ENCODE measurements around the gene SERPINE1. TPM values are rescaled to one million over a fixed set of nuclear protein-coding genes. Genes with fewer than 3 reads are reported as not detected.

The SERPINE1 gene
- total RNA-seq, 2 experiments from 2014 or later, result 0.29 to 1.2 TPM

DNA sequence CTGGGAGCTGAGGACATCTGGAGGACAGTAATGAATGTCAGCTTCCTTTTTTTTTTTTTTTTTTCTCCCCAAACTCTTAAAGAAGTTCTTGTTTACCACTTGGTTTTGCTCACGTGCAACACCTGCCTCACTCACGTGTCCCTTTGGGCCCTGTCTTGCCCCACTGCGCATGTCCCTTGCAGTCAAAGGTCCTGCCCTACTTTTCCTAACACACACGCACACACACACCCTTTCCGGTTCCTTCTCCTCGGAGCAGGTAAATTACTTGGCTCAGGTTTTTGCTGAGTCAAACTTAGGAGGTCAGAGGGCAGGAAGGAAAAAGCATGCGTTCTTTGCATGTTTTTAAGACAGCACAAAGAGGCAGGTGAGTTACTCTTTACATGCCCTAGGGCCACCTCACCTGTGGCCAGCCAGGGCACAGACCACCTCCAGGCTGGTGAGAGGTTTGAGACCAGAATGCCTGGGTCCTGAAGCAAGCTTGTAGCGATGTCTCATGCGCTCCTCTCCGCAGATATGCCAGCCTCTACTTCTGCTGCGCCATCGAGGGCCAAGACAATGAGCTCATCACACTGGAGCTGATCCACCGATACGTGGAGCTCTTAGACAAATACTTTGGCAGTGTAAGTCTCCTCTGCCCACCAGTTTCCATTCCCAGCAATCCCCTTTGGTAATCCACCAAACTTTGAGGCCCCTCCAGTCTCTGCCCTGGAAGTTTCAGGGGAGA is 30.1 kb downstream of the SERPINE1 start:
- Mint-ChIP-seq H3K27ac (no peak overlapping the region), H3K4me1 (peaks cover 9% of the 10 kb centered on the region), H3K4me3 (no peak overlapping the region), H3K27me3 (peaks cover 10% of the 10 kb centered on the region), H3K9me3 (ENCODE audit: low read depth) (no peaks in the 10 kb centered on the region), H3K36me3 (peaks cover 10% of the 10 kb centered on the region)
- CTCF ChIA-PET, result interaction anchor here (0.6 to 9.1 kb wide), 9 partner anchors 9 to 328 kb away, joined by 3 to 90 read pairs (median 4); partner anchors contain the start of gene VGF
- ATAC-seq, result no peak
- DNase-seq, result no peak

DNA sequence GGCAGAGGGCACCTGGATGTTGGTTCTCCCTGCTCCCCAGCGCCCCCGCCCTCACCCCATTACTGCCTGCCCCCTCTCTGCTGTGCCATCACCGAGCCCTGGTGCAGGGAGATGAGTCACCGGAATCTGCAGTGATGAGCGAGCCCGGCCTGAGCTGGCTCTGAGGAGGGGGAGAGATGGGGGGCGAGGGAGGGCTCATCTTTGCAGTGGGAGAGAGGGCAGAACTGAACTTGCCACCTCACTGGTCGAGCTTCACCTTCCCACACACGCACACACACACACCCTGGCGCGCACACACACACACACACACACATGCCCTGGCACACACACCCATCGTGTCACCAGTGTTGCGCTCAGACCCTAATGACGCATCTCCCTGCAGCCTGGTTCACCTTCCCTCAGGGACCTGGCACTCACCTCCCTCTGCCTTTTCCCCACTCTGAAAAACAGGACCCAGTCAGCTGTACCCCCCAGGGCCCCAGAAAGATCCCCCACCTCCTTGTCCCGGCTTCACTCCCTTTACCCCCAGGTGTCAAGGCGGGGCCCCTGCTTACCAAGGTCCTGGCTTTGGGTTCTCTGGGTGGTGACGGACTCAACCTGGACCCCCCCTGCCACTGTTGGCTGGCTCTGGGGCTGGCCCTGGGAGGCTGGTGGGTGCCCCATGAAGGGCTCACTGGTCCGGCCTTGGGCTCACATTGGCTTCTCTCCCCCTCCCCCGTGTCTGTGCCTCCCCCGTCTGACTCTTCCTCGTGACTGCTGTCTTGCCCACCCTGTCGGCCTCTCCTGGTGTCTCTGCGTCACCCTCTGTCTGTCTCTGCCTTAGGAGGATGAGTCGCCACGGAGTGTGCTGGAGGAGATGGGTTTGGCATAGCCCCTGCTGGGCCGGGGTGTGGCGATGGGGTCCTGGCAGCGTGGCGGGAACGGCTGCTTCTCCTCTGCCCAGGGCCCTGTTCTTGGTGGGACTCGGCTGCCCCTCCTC is 33.1 kb downstream of the SERPINE1 start:
- CTCF ChIA-PET, result interaction anchor here (4.3 to 9.1 kb wide), 2 partner anchors 14 to 17 kb away, joined by 16 to 90 read pairs; no protein-coding TSS in a partner anchor
- H3K4me3 Mint-ChIP-seq, result no peak overlapping the region
- no peak overlapping the region for H3K27ac Mint-ChIP-seq
- peaks cover 13% of the 10 kb centered on the region for H3K27me3 Mint-ChIP-seq
- H3K36me3 Mint-ChIP-seq, result peaks cover 10% of the 10 kb centered on the region
- H3K9me3 Mint-ChIP-seq (ENCODE audit: low read depth), result no peaks in the 10 kb centered on the region
- peaks cover 11% of the 10 kb centered on the region for H3K4me1 Mint-ChIP-seq
- no peak for DNase-seq
- ATAC-seq, result no peak

DNA sequence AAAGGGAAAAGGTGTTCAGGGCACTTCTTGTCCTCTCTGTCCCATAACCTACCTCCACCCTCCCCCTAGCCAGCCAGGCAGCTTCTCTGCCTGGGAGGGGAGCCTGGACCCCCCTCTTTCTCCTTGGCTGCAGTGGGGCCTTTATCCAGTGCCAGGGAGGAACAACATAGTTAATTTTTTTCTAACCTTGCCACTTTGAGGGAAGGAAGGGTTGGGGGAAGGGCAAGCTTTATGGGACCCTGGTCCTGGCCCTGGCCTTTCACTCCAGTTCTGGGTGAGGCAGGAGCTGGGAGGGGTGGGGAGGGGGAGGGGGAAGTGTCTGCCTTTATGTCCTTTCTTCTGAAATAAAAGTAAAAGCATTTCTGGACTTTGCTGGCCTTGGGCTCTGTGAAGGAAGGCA is 34.0 kb downstream of the SERPINE1 start:
- H3K27me3 Mint-ChIP-seq, result peaks cover 22% of the 10 kb centered on the region
- peaks cover 14% of the 10 kb centered on the region for H3K4me1 Mint-ChIP-seq
- H3K9me3 Mint-ChIP-seq (ENCODE audit: low read depth), result no peaks in the 10 kb centered on the region
- DNase-seq (no peak), ATAC-seq (no peak)
- no peak overlapping the region for H3K4me3 Mint-ChIP-seq
- H3K36me3 Mint-ChIP-seq, result peaks cover 10% of the 10 kb centered on the region
- CTCF ChIA-PET, result interaction anchor here (4.3 to 9.1 kb wide), 2 partner anchors 13 to 18 kb away, joined by 16 to 90 read pairs; no protein-coding TSS in a partner anchor
- H3K27ac Mint-ChIP-seq, result no peak overlapping the region

DNA sequence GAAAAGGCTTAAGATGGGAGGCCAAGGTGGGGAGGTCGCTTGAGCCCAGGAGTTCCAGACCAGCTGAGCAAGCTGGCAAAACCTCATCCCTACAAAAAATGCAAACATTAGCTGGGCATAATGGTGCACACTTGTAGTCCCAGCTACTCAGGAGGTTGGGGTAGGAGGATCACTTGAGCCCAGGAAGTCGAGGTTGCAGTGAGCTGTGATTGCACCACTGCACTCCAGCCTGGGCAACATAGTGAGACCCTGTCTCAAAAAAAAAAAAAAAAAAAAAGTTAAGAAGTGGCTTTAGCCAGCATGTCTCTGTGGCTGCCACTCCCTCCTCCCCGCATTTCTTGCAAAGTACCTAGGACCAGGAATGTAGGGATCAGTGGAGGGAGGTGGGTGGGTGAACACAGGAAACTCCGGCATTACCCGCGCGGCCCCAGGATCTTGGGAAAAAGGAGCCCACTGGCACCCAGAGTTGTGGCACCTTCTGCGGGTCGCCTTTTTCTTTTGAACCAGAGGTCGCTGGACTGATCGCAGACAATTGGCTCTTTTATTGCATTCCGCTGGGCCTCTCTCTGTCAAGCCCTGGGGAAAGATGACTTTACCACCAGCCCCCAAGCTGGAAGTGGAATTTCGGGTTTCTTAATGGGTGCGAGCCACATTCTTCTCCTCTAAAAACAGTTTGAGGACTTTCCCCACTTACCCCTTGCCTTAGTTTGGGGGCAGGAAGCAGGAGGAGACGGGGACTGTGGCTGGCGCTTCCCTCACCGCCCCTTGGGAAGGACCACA is 35.0 kb downstream of the SERPINE1 start:
- Mint-ChIP-seq H3K4me3 (peak overlapping the region; percentile 74), H3K9me3 (ENCODE audit: low read depth) (no peaks in the 10 kb centered on the region), H3K4me1 (peaks cover 18% of the 10 kb centered on the region), H3K27ac (no peak overlapping the region), H3K27me3 (peaks cover 29% of the 10 kb centered on the region), H3K36me3 (peaks cover 8% of the 10 kb centered on the region)
- DNase-seq, result no peak
- CTCF ChIA-PET, result interaction anchor here (4.3 to 5.2 kb wide), 2 partner anchors 12 to 18 kb away, joined by 16 to 39 read pairs; no protein-coding TSS in a partner anchor
- ATAC-seq, result no peak

DNA sequence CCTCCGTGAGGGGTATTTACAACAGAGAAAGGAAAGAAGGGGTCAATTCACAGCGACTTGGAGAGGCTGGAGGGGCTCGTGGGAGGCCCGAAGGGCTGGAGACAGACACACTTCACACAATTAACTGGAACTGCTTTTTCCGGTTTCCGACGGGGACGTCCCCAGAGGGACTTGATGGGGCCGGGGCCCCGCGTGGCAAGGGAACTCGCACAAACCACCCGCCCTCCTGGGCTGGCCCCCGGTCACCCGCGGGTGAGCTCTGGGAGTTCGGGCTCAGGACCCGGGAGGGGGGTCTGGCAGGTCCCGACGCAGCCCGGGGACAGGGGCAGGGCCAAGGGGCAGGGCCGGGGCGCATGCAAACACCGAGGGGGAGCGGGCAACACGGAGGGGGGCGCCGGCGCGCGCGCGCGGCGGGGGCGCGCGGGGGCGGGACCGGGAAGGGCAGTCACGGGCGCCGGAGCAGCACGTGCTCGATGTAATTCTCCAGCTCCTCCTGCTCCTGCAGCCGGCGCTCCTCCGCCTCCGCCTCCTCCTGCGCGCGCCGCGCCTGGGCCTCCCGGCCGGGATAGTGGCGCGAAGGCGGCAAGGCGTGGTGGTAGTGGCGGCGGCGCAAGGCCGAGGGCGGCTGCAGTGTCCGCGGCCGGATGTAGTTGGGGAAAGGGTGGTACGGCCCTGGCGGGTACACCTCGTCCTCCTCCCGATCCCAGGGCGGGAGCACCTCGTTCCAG is 35.8 kb downstream of the SERPINE1 start:
- DNase-seq (no peak), ATAC-seq (peak; percentile 20)
- Mint-ChIP-seq H3K36me3 (peaks cover 7% of the 10 kb centered on the region), H3K4me3 (peak overlapping the region; percentile 74), H3K9me3 (ENCODE audit: low read depth) (no peaks in the 10 kb centered on the region), H3K4me1 (peaks cover 23% of the 10 kb centered on the region), H3K27me3 (peaks cover 38% of the 10 kb centered on the region), H3K27ac (no peak overlapping the region)
- CTCF ChIA-PET, result interaction anchor here (0.8 to 5.2 kb wide), 3 partner anchors 8 to 18 kb away, joined by 3 to 39 read pairs (median 16); partner anchors contain the start of gene AP1S1

DNA sequence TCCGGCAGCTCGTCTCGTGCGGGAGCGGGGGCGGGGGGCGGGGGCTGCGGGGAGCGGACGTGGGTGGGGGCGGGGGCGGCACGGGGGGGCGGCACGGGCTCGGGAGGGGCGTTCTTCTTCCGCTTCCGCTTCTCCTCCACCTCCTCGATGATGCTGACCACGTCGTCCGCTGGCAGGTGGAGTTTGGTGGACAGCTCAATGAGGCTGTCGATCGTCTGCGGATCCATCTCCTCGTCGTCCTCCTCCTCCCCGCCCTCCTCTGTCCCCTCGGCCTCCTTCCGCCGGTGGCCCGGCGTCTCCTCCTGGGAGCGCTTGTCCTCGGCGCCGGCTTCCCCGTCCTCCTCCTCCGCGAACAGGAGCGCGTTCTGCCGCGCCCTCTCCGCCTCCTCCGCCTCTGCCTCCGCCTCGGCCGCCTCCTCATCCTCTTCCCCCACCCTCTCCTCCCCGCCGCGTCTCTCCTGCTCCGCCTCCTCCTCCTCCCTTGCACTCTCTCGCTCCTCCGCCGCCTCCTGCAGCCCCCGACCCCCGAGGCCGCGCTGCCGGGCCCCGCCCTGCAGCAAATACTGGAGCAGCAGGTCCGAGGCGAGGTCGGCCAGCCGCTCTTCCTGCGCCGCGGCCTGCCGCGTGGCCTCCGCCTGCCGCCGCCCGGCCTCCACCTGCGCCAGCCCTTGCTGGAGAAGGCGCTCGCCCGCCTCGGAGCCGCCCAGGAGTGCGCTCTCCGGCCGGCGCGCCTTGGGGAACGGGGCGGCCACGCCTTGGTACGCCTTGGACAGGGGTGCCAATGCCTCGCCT is 36.6 kb downstream of the SERPINE1 start:
- peak; percentile 69 for DNase-seq
- peak overlapping the region; percentile 32 for H3K27ac Mint-ChIP-seq
- H3K36me3 Mint-ChIP-seq, result peaks cover 7% of the 10 kb centered on the region
- H3K4me1 Mint-ChIP-seq, result peaks cover 26% of the 10 kb centered on the region
- peak overlapping the region; percentile 74 for H3K4me3 Mint-ChIP-seq
- no peaks in the 10 kb centered on the region for H3K9me3 Mint-ChIP-seq (ENCODE audit: low read depth)
- peak; percentile 41 for ATAC-seq
- peaks cover 45% of the 10 kb centered on the region for H3K27me3 Mint-ChIP-seq
- CTCF ChIA-PET, result interaction anchor here (0.8 to 5.2 kb wide), 3 partner anchors 9 to 19 kb away, joined by 3 to 39 read pairs (median 16); partner anchors contain the start of gene AP1S1

DNA sequence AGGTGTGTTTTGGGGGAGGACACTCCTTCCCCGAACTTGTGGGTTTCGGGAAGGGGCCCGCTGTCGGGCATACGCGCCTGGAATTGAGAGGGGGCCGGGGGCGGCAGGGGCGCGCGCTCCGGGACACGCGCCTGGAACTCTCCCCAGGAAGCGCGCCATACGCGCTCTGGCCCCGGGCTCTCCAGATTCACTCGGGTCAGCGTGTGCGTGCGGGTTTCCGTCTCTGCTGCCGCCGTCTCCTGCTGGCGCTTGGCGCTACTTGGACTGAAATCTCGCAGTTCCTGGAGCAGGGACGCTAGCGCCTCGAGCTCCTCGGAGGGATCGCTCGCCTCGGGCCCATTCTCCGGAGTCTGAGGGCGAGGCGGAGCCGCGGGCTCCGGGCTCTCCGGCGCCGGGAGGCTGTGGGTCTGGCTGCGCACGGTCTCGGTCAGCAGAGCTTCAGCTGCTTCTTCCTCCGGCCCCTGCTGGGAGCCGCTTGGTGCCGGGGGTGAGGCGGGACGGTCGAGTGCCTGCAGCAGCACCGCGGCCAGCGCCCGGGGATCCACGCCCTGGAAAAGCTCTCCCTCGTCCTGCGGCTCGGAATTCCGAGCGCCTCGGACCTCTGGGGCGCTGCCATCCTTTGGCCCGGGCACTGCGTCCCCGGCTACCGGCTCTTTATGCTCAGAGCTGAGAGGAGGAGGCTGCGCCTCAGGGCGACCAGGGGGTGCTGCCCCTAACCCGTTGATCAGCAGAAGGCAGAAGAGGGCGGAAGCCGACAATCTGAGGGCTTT is 37.4 kb downstream of the SERPINE1 start:
- Mint-ChIP-seq H3K4me3 (no peak overlapping the region), H3K27ac (no peak overlapping the region), H3K9me3 (ENCODE audit: low read depth) (no peaks in the 10 kb centered on the region), H3K36me3 (peaks cover 7% of the 10 kb centered on the region), H3K4me1 (peaks cover 31% of the 10 kb centered on the region), H3K27me3 (peaks cover 52% of the 10 kb centered on the region)
- CTCF ChIA-PET, result interaction anchor here (1.8 to 5.2 kb wide), 4 partner anchors 10 to 28 kb away, joined by 8 to 39 read pairs (median 15); no protein-coding TSS in a partner anchor
- no peak for ATAC-seq
- no peak for DNase-seq

DNA sequence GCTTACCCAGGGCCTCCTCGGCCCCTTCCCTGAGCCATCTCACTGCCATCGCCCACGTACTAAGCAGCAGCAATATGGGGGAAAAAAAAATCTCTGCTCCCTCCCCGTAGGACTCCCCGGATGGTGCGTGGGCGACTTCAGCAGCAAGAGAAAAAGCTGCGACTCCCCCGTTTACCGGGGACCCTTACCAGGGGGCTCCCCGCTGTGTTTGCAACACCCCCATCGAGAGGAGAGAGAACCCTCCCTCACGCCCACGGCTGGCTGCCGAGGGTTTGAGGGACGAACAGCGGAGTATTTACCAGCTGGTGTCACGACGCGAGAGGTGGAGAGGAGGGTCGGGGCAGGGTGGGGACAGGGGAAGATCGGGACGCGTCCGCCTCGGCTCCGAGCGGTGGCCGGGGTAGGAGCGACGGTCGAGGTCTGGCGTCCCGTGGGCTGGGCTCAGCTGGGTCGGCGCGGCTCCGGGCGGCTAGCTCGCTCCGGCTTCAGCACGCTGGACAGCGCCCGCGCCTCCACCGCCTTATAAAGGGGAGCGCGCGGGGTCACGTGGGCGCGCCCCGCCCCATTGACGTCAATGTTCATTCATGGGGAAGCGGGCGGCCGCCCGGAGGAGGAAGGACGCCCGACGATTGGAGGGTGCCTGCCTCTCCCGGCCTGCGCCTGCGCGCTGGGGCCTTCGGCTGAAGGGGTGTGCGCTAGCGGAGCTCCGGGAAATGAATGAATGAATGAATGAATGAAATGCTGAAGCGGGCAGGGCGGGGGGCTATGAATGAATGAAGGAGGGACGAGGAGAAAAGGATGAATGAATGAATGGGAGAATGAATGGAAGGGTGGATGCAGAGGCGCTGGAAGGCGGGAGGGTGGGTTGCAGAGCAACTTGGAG is 38.4 kb downstream of the SERPINE1 start, which contains the start of gene VGF:
Gene VGF, minus strand, starts transcription at position 495 of the 883 bp plus-strand sequence. CDS start 726 bp downstream, outside the sequence.
- Mint-ChIP-seq H3K4me3 (peak within 1 kb of the TSS; percentile 46), H3K27ac (no peak within 1 kb of the TSS), H3K4me1 (peaks cover 38% of the 10 kb centered on the region), H3K27me3 (peaks cover 62% of the 10 kb centered on the region), H3K9me3 (ENCODE audit: low read depth) (no peaks in the 10 kb centered on the region), H3K36me3 (peaks cover 4% of the 10 kb centered on the region)
- CTCF ChIA-PET, result interaction anchor here (0.8 to 5.2 kb wide), 11 partner anchors 8 to 313 kb away, joined by 3 to 39 read pairs (median 5); partner anchors contain the start of genes AP1S1 and SLC12A9
- ATAC-seq (peak; percentile 85), DNase-seq (peak; percentile 95)

DNA sequence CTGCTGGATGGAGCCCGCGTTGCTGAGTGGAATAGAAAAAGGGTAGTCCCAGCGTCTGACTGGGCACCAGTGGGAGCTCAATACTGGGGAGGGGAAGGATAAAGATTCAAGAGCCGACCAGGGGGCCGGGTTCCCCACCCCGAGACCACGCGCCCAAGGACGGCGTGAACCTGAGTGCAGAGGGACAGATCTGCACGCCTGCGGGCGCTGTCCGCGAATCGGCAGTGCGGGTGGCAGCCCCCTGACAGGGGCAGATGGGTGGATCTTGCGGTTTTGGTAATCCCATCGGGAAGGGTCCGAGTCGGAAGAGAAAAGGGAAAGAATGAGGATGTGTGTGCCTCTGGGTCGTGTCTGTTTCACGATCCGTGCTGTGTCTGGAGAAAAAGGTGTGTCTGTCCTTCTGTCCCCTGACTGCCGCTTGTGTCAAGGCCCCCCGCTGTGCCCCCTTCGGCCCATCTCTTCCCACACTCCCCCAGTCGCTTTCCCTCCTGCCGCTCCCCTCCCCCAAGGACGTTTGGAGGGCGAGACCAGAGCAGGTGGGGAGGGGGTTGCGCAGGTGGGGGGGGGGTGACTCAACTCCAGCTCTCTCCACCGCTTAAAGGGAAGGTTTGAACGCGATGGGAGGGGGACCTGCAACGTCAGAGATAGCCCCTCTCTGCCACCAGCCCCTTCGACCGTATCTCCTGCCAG is 39.2 kb downstream of the SERPINE1 start:
- CTCF ChIA-PET, result interaction anchor here (0.8 to 5.2 kb wide), 10 partner anchors 7 to 313 kb away, joined by 3 to 39 read pairs (median 6); partner anchors contain the start of gene SLC12A9
- ATAC-seq, result no peak
- no peak overlapping the region for H3K27ac Mint-ChIP-seq
- H3K9me3 Mint-ChIP-seq (ENCODE audit: low read depth), result no peaks in the 10 kb centered on the region
- peaks cover 70% of the 10 kb centered on the region for H3K27me3 Mint-ChIP-seq
- DNase-seq, result no peak
- peak overlapping the region; percentile 46 for H3K4me3 Mint-ChIP-seq
- H3K36me3 Mint-ChIP-seq, result peaks cover 2% of the 10 kb centered on the region
- H3K4me1 Mint-ChIP-seq, result peaks cover 45% of the 10 kb centered on the region

DNA sequence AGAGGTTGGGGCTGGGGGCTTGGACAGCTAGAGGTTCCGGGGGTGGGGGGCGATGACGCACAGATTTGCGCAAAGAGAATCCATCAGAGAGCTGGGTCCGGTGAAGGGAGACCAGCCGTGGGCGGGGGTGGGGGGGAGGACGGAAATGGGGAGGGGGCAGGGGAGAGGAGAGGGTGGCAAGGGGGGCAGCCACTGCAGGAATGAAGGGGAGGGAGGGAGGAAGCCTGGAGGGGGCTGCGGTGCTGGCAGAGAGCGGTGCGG is 39.7 kb downstream of the SERPINE1 start:
- CTCF ChIA-PET, result interaction anchor here (1.5 kb wide), 1 partner anchor 29 kb away, joined by 6 read pairs; no protein-coding TSS in a partner anchor
- H3K4me3 Mint-ChIP-seq, result no peak overlapping the region

More for the DNA sequence above, 39.7 kb downstream of the SERPINE1 start:
- no peak for ATAC-seq
- peaks cover 47% of the 10 kb centered on the region for H3K4me1 Mint-ChIP-seq
- H3K27me3 Mint-ChIP-seq, result peaks cover 75% of the 10 kb centered on the region
- no peak for DNase-seq
- H3K9me3 Mint-ChIP-seq (ENCODE audit: low read depth), result no peaks in the 10 kb centered on the region
- H3K36me3 Mint-ChIP-seq, result no peaks in the 10 kb centered on the region
- H3K27ac Mint-ChIP-seq, result no peak overlapping the region

Data from activated CD8-positive, alpha-beta memory T cell treated with anti-CD3 and anti-CD28 coated beads, Interleukin-2, amount 10 ng/mL, durations not matched to agents 7 days and 5 days (primary cell).